Nephron (organoid): ENCODE data around the gene BTF3L4.
"Not testable (repeated sequence)": the region's sequence is repeated elsewhere in the genome, so short reads cannot be mapped to it uniquely, and the experiment has no call there.

Experiments used
- H3K27ac Mint-ChIP-seq, 3 experiments: 2 replicates each; pipeline ENCODE4 v1.8.0; 2020; ENCODE audit warnings: mixed read lengths in 3 of 3, mild to moderate bottlenecking in 2 of 3, moderate library complexity in 1 of 3
- H3K27me3 Mint-ChIP-seq: 2 replicates; pipeline ENCODE4 v1.8.0; 2021; ENCODE audit warnings: low read depth, mild to moderate bottlenecking, moderate library complexity, mixed read lengths
- H3K36me3 Mint-ChIP-seq: 2 replicates; pipeline ENCODE4 v1.8.0; 2020; ENCODE audit warnings: low read depth, mixed read lengths
- H3K4me1 Mint-ChIP-seq: 2 replicates; pipeline ENCODE4 v1.8.0; 2020; ENCODE audit warnings: mixed read lengths
- H3K4me3 Mint-ChIP-seq, 3 experiments: 2 replicates each; pipeline ENCODE4 v1.8.0; 2020; ENCODE audit warnings: mild to moderate bottlenecking in 3 of 3, mixed read lengths in 3 of 3, moderate library complexity in 2 of 3
- H3K9me3 Mint-ChIP-seq: 2 replicates; pipeline ENCODE4 v1.8.0; 2020; ENCODE audit warnings: mixed read lengths
- TF ChIP-seq, protein P1 (sequence below), 3 experiments: fragments of 200-600 bp; sonication (generic); IDR thresholded peaks; one replicate each; pipeline ENCODE4 v1.5.0; 2021; ENCODE audit warnings: antibody characterized with exemption in 3 of 3; ENCODE audit not compliant: unreplicated experiment in 3 of 3

The BTF3L4 gene

DNA sequence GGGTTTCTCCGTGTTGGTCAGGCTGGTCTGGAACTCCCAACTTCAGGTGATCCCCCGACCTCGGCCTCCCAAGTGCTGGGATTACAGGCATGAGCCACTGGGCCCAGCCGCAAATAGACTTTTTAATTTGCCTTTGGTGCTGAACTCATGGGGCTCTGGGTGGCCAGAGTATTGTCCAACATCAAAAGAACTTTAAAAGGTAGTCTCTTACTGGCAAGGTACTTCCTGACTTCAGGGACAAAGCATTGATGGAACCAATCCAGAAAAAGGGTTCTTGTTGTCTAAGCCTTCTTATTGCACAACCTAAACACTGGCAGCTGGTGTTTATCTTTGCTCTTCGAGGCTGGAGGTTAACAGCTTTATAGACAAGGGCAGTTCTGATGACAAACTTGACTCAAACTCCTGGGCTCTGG, 18.7 kb upstream of the BTF3L4 start:
- Mint-ChIP-seq H3K27ac (no peak overlapping the region), H3K27me3 (no peaks in the 10 kb centered on the region), H3K9me3 (no peaks in the 10 kb centered on the region), H3K4me1 (peaks cover 11% of the 10 kb centered on the region), H3K36me3 (peaks cover 17% of the 10 kb centered on the region), H3K4me3 (no peak overlapping the region)
- TF ChIP-seq, protein P1, sequence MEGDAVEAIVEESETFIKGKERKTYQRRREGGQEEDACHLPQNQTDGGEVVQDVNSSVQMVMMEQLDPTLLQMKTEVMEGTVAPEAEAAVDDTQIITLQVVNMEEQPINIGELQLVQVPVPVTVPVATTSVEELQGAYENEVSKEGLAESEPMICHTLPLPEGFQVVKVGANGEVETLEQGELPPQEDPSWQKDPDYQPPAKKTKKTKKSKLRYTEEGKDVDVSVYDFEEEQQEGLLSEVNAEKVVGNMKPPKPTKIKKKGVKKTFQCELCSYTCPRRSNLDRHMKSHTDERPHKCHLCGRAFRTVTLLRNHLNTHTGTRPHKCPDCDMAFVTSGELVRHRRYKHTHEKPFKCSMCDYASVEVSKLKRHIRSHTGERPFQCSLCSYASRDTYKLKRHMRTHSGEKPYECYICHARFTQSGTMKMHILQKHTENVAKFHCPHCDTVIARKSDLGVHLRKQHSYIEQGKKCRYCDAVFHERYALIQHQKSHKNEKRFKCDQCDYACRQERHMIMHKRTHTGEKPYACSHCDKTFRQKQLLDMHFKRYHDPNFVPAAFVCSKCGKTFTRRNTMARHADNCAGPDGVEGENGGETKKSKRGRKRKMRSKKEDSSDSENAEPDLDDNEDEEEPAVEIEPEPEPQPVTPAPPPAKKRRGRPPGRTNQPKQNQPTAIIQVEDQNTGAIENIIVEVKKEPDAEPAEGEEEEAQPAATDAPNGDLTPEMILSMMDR (IDR thresholded peaks at IDR 0.05; ENCODE audit: unreplicated experiment in 3 of 3), result no peak

DNA sequence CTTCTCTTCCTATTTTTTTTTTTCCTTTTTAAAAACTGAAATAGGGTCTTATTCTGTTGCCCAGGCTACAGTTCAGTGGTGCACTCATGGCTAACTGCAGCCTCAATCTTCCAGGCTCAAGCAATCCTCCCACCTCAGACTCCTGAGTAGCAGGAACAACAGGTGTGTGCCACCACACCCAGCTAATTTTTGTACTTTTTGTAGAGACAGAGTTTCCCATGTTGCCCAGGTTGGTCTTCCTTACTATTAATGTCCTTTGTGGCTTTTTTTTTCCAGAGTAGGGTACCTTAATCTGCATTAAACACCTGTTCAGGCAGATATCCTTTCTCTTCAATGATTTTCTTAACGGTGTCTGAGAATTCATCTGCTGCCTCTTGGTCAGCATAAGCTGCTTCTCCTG, 18.2 kb upstream of the BTF3L4 start:
- Mint-ChIP-seq H3K27ac (no peak overlapping the region), H3K9me3 (no peaks in the 10 kb centered on the region), H3K4me3 (no peak overlapping the region), H3K27me3 (no peaks in the 10 kb centered on the region), H3K36me3 (peaks cover 17% of the 10 kb centered on the region), H3K4me1 (peaks cover 9% of the 10 kb centered on the region)
- TF ChIP-seq, protein P1 (IDR thresholded peaks at IDR 0.05; ENCODE audit: unreplicated experiment in 3 of 3), result no peak

DNA sequence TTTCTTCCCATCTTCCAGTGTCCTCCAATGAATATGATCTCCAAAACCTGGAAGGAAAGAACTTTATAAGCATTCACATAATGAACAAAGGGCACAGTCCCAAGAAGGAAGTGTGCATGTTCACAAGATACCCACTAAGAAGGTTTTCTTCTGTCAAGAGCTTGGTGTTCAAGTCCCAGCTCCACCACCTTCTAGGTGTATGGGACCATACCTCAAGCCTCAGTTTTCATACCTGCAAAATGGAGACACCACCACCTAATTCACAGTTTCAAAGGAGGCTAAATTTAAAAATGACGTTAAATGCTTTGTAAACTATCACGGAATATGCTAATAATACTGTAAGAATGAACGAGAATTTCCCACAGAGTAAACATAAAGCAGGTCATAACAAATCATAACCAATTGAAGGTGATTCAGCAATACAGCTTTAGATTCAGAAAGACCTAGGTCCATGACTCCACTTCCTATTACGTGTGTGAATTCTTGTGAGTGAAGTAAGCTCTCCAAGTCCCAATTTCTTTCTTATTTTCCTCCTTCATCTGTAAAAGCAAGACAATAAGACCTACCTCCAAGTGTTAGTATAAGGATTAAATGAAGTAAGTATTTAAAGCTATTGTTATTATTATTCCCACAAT, 14.4 kb upstream of the BTF3L4 start:
- Mint-ChIP-seq H3K36me3 (peaks cover 27% of the 10 kb centered on the region), H3K27ac (no peak overlapping the region), H3K9me3 (no peaks in the 10 kb centered on the region), H3K27me3 (no peaks in the 10 kb centered on the region), H3K4me1 (no peaks in the 10 kb centered on the region), H3K4me3 (no peak overlapping the region)
- TF ChIP-seq, protein P1 (IDR thresholded peaks at IDR 0.05; ENCODE audit: unreplicated experiment in 3 of 3), result no peak

DNA sequence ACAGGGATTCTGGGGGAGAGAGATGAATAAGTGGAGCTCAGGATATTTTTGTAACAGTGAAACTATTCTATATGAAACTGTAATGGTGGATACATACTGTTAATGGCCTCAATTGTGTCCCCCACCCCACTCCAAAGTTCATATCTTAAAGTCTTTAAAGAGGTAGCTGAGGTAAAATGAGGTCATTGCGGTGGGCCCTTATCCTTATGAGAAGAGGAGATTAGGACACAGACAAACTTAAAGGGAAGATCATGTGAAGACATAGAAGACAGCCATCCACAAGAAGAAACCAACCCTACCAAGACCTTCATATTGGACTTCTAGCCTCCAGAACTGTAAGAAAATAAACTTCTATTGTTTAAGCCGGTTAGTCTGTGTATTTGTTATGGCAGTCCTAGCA, 10.9 kb upstream of the BTF3L4 start:
- peaks cover 20% of the 10 kb centered on the region for H3K36me3 Mint-ChIP-seq
- TF ChIP-seq, protein P1 (IDR thresholded peaks at IDR 0.05; ENCODE audit: unreplicated experiment in 3 of 3), result no peak
- no peaks in the 10 kb centered on the region for H3K9me3 Mint-ChIP-seq
- no peak overlapping the region for H3K27ac Mint-ChIP-seq
- H3K27me3 Mint-ChIP-seq, result no peaks in the 10 kb centered on the region
- no peak overlapping the region for H3K4me3 Mint-ChIP-seq
- H3K4me1 Mint-ChIP-seq, result no peaks in the 10 kb centered on the region

DNA sequence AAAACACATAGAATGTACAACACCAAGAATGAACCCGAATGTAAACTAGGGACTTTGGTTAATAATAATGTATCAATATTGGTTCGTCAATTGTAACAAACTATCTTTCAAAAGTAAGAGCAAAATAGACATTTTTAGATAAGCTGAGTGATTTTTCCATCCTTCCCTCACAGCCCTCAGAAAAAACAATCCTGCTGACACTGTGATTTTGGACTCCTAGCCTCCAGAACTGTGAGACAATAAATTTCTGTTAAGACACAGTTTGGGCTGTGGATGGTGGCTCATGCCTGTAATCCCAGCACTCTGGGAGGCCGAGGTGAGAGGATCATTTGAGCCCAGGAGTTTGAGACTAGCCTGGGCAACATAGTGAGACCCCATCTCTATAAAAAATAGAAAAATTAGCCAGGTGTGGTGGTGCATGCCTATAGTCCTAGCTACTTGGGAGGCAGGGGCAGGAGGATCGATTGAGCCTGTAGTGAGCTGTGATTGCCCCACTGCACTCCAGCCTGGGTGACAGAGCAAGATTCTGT, 10.4 kb upstream of the BTF3L4 start:
- H3K4me3 Mint-ChIP-seq, H3K9me3 Mint-ChIP-seq, H3K4me1 Mint-ChIP-seq, H3K27ac Mint-ChIP-seq, H3K27me3 Mint-ChIP-seq: not testable (repeated sequence)
- peaks cover 19% of the 10 kb centered on the region for H3K36me3 Mint-ChIP-seq

DNA sequence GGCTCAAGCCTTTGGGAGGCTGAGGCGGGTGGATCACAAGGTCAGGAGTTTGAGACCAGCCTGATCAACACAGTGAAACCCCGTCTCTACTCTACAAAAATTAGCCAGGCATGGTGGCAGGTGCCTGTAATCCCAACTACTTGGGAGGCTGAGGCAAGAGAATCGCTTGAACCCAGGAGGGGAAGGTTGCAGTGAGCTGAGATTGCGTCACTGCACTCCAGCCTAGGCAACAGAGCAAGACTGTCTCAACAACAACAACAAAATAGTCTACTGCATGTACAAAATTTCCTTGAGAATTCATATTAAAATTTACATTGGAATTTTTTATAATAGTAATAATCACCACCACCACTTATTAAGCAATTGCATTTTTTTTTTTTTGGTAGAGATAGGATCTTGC, 6.8 kb upstream of the BTF3L4 start:
- Mint-ChIP-seq H3K4me1 (peaks cover 14% of the 10 kb centered on the region), H3K36me3 (peaks cover 26% of the 10 kb centered on the region)
- H3K27me3 Mint-ChIP-seq, H3K9me3 Mint-ChIP-seq, H3K27ac Mint-ChIP-seq, H3K4me3 Mint-ChIP-seq: not testable (repeated sequence)

DNA sequence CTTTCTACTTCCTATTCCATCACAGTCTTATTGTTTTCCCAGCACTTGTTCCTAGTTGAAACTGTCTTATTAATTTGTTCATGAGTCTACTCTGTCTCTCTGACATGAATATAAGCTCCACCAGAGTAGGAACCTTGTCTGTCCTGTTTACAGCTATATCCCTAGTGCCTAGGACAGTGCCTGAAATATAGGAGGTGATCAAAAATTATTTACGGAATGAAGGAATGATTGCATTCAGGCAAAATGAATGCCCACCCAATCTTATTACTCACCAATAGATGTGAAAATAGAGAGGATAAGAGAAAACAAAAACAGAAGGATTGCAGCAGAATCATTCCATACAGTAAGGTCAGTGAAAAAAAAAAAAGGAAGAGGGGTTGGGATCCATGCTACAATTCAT, 2.2 kb upstream of the BTF3L4 start:
- no peaks in the 10 kb centered on the region for H3K9me3 Mint-ChIP-seq
- H3K27ac Mint-ChIP-seq, result peak overlapping the region; percentile 94 to 98 (median 96)

More for the DNA sequence above, 2.2 kb upstream of the BTF3L4 start:
- Mint-ChIP-seq H3K36me3 (peaks cover 10% of the 10 kb centered on the region), H3K27me3 (no peaks in the 10 kb centered on the region), H3K4me3 (peak overlapping the region; percentile 93 to 97 (median 97)), H3K4me1 (peaks cover 40% of the 10 kb centered on the region)
- TF ChIP-seq, protein P1 (IDR thresholded peaks at IDR 0.05; ENCODE audit: unreplicated experiment in 3 of 3), result no peak
